ENCODE data around the gene TMEM37. TPM values are rescaled to one million over a fixed set of nuclear protein-coding genes. Genes with fewer than 3 reads are reported as not detected.

The TMEM37 gene
- total RNA-seq, 1 donor from 2014 or later, result not detected

- TF ChIP-seq CTCF (IDR thresholded peaks at IDR 0.05; ENCODE audit: insufficient read depth, low read length, severe bottlenecking), result no peak
- H3K4me3 ChIP-seq (ENCODE audit: low read depth, low read length), result no peak overlapping the region
Observed at GRCh38 chr2:119481501-119482455, 50.1 kb downstream of the TMEM37 start.

GRCh38 chr2:119482481-119483394 lies 51.1 kb downstream of the TMEM37 start:
- no peaks in the 10 kb centered on the region for H3K27me3 ChIP-seq (ENCODE audit: control insufficient read depth, insufficient read depth, low read length)
- H3K36me3 ChIP-seq (ENCODE audit: control insufficient read depth, insufficient read depth, low read length), result no peaks in the 10 kb centered on the region
- DNase-seq (ENCODE audit: low read depth) (no peak), FAIRE-seq (no peak)
- no peak for TF ChIP-seq CTCF (IDR thresholded peaks at IDR 0.05; ENCODE audit: insufficient read depth, low read length, severe bottlenecking)
- no peak overlapping the region for H3K4me3 ChIP-seq (ENCODE audit: low read depth, low read length)

More at GRCh38 chr2:119481501-119482455, 50.1 kb downstream of the TMEM37 start:
- H3K27me3 ChIP-seq (ENCODE audit: control insufficient read depth, insufficient read depth, low read length), result no peaks in the 10 kb centered on the region
- no peaks in the 10 kb centered on the region for H3K36me3 ChIP-seq (ENCODE audit: control insufficient read depth, insufficient read depth, low read length)
- DNase-seq (ENCODE audit: low read depth) (no peak), FAIRE-seq (peak; percentile 23)

GRCh38 chr2:119483395-119483753 lies 51.7 kb downstream of the TMEM37 start:
- no peak for TF ChIP-seq CTCF (IDR thresholded peaks at IDR 0.05; ENCODE audit: insufficient read depth, low read length, severe bottlenecking)
- Histone ChIP-seq H3K4me3 (ENCODE audit: low read depth, low read length) (no peak overlapping the region), H3K27me3 (ENCODE audit: control insufficient read depth, insufficient read depth, low read length) (no peaks in the 10 kb centered on the region), H3K36me3 (ENCODE audit: control insufficient read depth, insufficient read depth, low read length) (no peaks in the 10 kb centered on the region)
- FAIRE-seq (no peak), DNase-seq (ENCODE audit: low read depth) (no peak)

DNA sequence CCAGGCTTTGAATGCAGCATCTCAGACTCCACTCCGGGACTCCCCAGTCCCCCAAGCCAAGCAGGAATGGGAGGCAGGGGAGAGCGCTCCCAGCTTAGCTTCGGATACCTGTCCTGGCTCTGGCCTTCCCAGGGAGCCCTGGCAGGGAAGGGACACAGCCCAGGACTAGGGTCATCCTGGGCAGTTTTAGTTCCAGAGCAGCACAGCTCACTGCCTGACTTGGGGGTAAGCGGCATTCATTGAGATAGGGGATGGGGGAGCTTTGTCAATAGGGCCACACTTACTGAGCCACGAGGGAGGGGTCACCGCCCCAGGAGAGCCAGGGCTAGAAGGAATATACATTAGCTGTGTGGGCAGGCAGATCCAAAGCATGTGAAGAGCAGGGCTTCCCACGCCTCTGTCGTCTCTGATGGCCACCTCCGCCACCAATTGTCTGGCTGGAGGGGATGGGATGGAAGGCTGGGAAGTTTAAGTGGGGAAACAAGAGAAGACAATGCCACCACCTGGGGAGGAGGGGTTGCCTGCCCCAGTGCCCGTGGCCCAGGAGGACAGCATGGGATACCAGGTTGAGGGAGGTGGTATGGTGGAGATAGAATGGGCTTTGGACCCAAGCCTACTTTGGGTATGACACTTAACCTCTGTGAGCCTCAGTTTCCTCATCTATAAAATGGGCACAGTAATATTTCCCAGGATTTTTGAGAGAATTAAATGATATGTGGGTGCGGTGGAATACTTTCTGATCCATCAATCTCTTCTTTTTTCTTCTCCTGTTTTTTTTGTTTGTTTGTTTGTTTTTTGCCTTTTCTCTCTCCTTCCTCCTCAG lies 52.5 kb downstream of the TMEM37 start:
- FAIRE-seq (no peak), DNase-seq (ENCODE audit: low read depth) (no peak)
- TF ChIP-seq CTCF (IDR thresholded peaks at IDR 0.05; ENCODE audit: insufficient read depth, low read length, severe bottlenecking), result no peak
- no peaks in the 10 kb centered on the region for H3K27me3 ChIP-seq (ENCODE audit: control insufficient read depth, insufficient read depth, low read length)
- H3K4me3 ChIP-seq (ENCODE audit: low read depth, low read length), result no peak overlapping the region
- no peaks in the 10 kb centered on the region for H3K36me3 ChIP-seq (ENCODE audit: control insufficient read depth, insufficient read depth, low read length)

- DNase-seq (ENCODE audit: low read depth) (no peak), FAIRE-seq (no peak)
Observed at GRCh38 chr2:119484834-119485233, 53.2 kb downstream of the TMEM37 start.

More at GRCh38 chr2:119484834-119485233, 53.2 kb downstream of the TMEM37 start:
- no peaks in the 10 kb centered on the region for H3K27me3 ChIP-seq (ENCODE audit: control insufficient read depth, insufficient read depth, low read length)
- no peaks in the 10 kb centered on the region for H3K36me3 ChIP-seq (ENCODE audit: control insufficient read depth, insufficient read depth, low read length)
- H3K4me3 ChIP-seq (ENCODE audit: low read depth, low read length), result no peak overlapping the region
- no peak for TF ChIP-seq CTCF (IDR thresholded peaks at IDR 0.05; ENCODE audit: insufficient read depth, low read length, severe bottlenecking)
